Measurements from ENCODE around the gene GABRG3.

Gene GABRG3

GRCh38 chr15:27237319-27237939 is 266.4 kb downstream of the GABRG3 start:
- Histone ChIP-seq H3K9me3 (no peaks in the 10 kb centered on the region), H3K27me3 (no peaks in the 10 kb centered on the region), H3K36me3 (no peaks in the 10 kb centered on the region), H3K4me1 (ENCODE audit: control insufficient read depth in 1 of 2, insufficient read depth in 1 of 2, low read depth in 1 of 2, low read length in 1 of 2) (no peaks in the 10 kb centered on the region), H3K27ac (no peak overlapping the region), H3K4me3 (ENCODE audit: low read depth in 1 of 2, low read length in 1 of 2) (no peak overlapping the region)
- no peak for TF ChIP-seq CTCF (IDR thresholded peaks at IDR 0.05)

- Histone ChIP-seq H3K27me3 (no peaks in the 10 kb centered on the region), H3K9me3 (no peaks in the 10 kb centered on the region), H3K4me1 (ENCODE audit: control insufficient read depth in 1 of 2, insufficient read depth in 1 of 2, low read depth in 1 of 2, low read length in 1 of 2) (no peaks in the 10 kb centered on the region), H3K36me3 (no peaks in the 10 kb centered on the region), H3K27ac (no peak overlapping the region), H3K4me3 (ENCODE audit: low read depth in 1 of 2, low read length in 1 of 2) (no peak overlapping the region)
- TF ChIP-seq CTCF (IDR thresholded peaks at IDR 0.05), result no peak
Observed at GRCh38 chr15:27238209-27238608, 267.2 kb downstream of the GABRG3 start.

- no peak for TF ChIP-seq CTCF (IDR thresholded peaks at IDR 0.05)
- Histone ChIP-seq H3K4me1 (ENCODE audit: control insufficient read depth in 1 of 2, insufficient read depth in 1 of 2, low read depth in 1 of 2, low read length in 1 of 2) (no peaks in the 10 kb centered on the region), H3K27ac (no peak overlapping the region), H3K36me3 (no peaks in the 10 kb centered on the region), H3K9me3 (no peaks in the 10 kb centered on the region), H3K4me3 (ENCODE audit: low read depth in 1 of 2, low read length in 1 of 2) (no peak overlapping the region), H3K27me3 (no peaks in the 10 kb centered on the region)
Observed at GRCh38 chr15:27238707-27239423, 267.9 kb downstream of the GABRG3 start.

GRCh38 chr15:27241943-27242342 is 271.0 kb downstream of the GABRG3 start:
- Histone ChIP-seq H3K4me1 (ENCODE audit: control insufficient read depth in 1 of 2, insufficient read depth in 1 of 2, low read depth in 1 of 2, low read length in 1 of 2) (no peaks in the 10 kb centered on the region), H3K27ac (no peak overlapping the region), H3K9me3 (no peaks in the 10 kb centered on the region), H3K36me3 (no peaks in the 10 kb centered on the region), H3K27me3 (no peaks in the 10 kb centered on the region), H3K4me3 (ENCODE audit: low read depth in 1 of 2, low read length in 1 of 2) (no peak overlapping the region)
- no peak for TF ChIP-seq CTCF (IDR thresholded peaks at IDR 0.05)

- no peak for TF ChIP-seq CTCF (IDR thresholded peaks at IDR 0.05)
- Histone ChIP-seq H3K9me3 (no peaks in the 10 kb centered on the region), H3K27ac (no peak overlapping the region), H3K36me3 (no peaks in the 10 kb centered on the region), H3K27me3 (no peaks in the 10 kb centered on the region), H3K4me3 (ENCODE audit: low read depth in 1 of 2, low read length in 1 of 2) (no peak overlapping the region), H3K4me1 (ENCODE audit: control insufficient read depth in 1 of 2, insufficient read depth in 1 of 2, low read depth in 1 of 2, low read length in 1 of 2) (no peaks in the 10 kb centered on the region)
Observed at GRCh38 chr15:27244047-27244446, 273.1 kb downstream of the GABRG3 start.
